DOHH2 (cell line): ENCODE results near the gene TTLL9.
A peak's percentile ranks its signal among the peaks of the same experiment; 100 is the strongest.

Experiments used
- H3F3A ChIP-seq: fragments of 200-600 bp; sonication (generic), shearing (Covaris generic); 2 replicates; pipeline ENCODE4 v1.6.0; 2016; ENCODE audit warnings: antibody characterized with exemption, mild to moderate bottlenecking; ENCODE audit not compliant: control insufficient read depth, insufficient read depth
- H3K27ac ChIP-seq: fragments of 200-600 bp; sonication (generic); 2 replicates; pipeline ENCODE4 v1.5.1; 2014; ENCODE audit warnings: low read depth, mild to moderate bottlenecking, low read length, moderate library complexity
- H3K27me3 ChIP-seq: fragments of 200-600 bp; sonication (generic); 2 replicates; pipeline ENCODE4 v1.6.1; 2014; ENCODE audit warnings: mild to moderate bottlenecking, low read length, mixed read lengths; ENCODE audit not compliant: control insufficient read depth
- H3K36me3 ChIP-seq: fragments of 200-600 bp; sonication (generic); 2 replicates; pipeline ENCODE4 v1.6.1; 2014; ENCODE audit warnings: mild to moderate bottlenecking, low read length, moderate library complexity, mixed read lengths; ENCODE audit not compliant: control insufficient read depth
- H3K4me1 ChIP-seq: fragments of 200-600 bp; sonication (generic); 2 replicates; pipeline ENCODE4 v1.6.1; 2014; ENCODE audit warnings: mild to moderate bottlenecking, low read length, mixed read lengths; ENCODE audit not compliant: control insufficient read depth
- H3K4me2 ChIP-seq: fragments of 200-600 bp; sonication (generic); 2 replicates; pipeline ENCODE4 v1.6.0; 2014; ENCODE audit warnings: mild to moderate bottlenecking, low read length, moderate library complexity
- H3K4me3 ChIP-seq: fragments of 200-600 bp; sonication (generic); 2 replicates; pipeline ENCODE4 v1.5.1; 2014; ENCODE audit warnings: mild to moderate bottlenecking, low read length, mixed read lengths
- H3K79me2 ChIP-seq: fragments of 200-600 bp; sonication (generic); 2 replicates; pipeline ENCODE4 v1.6.1; 2014; ENCODE audit warnings: mild to moderate bottlenecking, low read length, mixed read lengths; ENCODE audit not compliant: control insufficient read depth
- H3K9me2 ChIP-seq: fragments of 200-600 bp; sonication (generic); replicated peaks from 2 replicates; pipeline ENCODE4 v1.6.1; 2014; ENCODE audit warnings: mild to moderate bottlenecking, low read length, mixed read lengths; ENCODE audit not compliant: control insufficient read depth
- H3K9me3 ChIP-seq: fragments of 200-600 bp; sonication (generic); 2 replicates; pipeline ENCODE4 v1.6.1; 2014; ENCODE audit warnings: antibody characterized with exemption, low read length, mixed read lengths; ENCODE audit not compliant: control insufficient read depth, insufficient read depth
- H4K20me1 ChIP-seq: fragments of 200-600 bp; sonication (generic); 2 replicates; pipeline ENCODE4 v1.6.0; 2014; ENCODE audit warnings: low read depth, mild to moderate bottlenecking, antibody characterized with exemption, low read length, moderate library complexity; ENCODE audit not compliant: control insufficient read depth, insufficient read depth
- EZH2phosphoT487 ChIP-seq: fragments of 200-600 bp; sonication (generic); IDR thresholded peaks from 2 replicates; pipeline ENCODE4 v1.6.1; 2017; ENCODE audit warnings: borderline replicate concordance, mild to moderate bottlenecking, antibody characterized with exemption, low read length, moderate library complexity, mixed read lengths
- TF ChIP-seq, protein P1 (sequence below): fragments of 200-600 bp; sonication (generic); IDR thresholded peaks from one replicate; pipeline ENCODE4 v1.5.1; 2014; ENCODE audit warnings: antibody characterized with exemption, mild to moderate bottlenecking, low read depth, low read length; ENCODE audit not compliant: poor library complexity, severe bottlenecking

The TTLL9 gene

DNA sequence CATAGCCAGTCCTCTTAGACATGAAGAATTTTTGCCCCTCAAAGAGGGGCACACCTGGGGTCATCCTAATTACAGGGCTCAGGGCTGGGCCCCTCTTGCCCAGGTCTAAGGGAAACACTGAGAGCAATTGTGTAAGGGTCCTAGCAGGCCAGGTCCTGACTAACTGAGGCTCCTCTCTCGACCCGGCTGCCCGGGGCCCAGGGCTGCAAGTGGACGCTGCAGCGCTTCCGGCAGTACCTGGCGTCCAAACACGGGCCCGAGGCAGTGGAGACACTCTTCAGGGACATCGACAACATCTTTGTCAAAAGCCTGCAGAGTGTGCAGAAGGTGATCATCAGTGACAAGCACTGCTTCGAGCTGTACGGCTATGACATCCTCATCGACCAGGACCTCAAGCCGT is 64.1 kb downstream of the TTLL9 start:
- H3K79me2 ChIP-seq = no peaks in the 10 kb centered on the region
- TF ChIP-seq EZH2phosphoT487 = no peak
- TF ChIP-seq, protein P1, sequence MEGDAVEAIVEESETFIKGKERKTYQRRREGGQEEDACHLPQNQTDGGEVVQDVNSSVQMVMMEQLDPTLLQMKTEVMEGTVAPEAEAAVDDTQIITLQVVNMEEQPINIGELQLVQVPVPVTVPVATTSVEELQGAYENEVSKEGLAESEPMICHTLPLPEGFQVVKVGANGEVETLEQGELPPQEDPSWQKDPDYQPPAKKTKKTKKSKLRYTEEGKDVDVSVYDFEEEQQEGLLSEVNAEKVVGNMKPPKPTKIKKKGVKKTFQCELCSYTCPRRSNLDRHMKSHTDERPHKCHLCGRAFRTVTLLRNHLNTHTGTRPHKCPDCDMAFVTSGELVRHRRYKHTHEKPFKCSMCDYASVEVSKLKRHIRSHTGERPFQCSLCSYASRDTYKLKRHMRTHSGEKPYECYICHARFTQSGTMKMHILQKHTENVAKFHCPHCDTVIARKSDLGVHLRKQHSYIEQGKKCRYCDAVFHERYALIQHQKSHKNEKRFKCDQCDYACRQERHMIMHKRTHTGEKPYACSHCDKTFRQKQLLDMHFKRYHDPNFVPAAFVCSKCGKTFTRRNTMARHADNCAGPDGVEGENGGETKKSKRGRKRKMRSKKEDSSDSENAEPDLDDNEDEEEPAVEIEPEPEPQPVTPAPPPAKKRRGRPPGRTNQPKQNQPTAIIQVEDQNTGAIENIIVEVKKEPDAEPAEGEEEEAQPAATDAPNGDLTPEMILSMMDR = no peak
- no peaks in the 10 kb centered on the region for H3K9me3 ChIP-seq
- H3K27ac ChIP-seq = no peak overlapping the region
- 0 out of 2 replicates have a peak, but pooled peaks cover 4% of the 10 kb centered on the region for H3K27me3 ChIP-seq
- no peaks in the 10 kb centered on the region for H3K4me1 ChIP-seq
- H3F3A ChIP-seq = no peaks in the 10 kb centered on the region
- H3K4me2 ChIP-seq = no peak overlapping the region
- H4K20me1 ChIP-seq = no peaks in the 10 kb centered on the region; the same call in 1 of the 2 replicates
- no peaks in the 10 kb centered on the region for H3K9me2 ChIP-seq
- H3K36me3 ChIP-seq = no peaks in the 10 kb centered on the region
- no peak overlapping the region for H3K4me3 ChIP-seq

DNA sequence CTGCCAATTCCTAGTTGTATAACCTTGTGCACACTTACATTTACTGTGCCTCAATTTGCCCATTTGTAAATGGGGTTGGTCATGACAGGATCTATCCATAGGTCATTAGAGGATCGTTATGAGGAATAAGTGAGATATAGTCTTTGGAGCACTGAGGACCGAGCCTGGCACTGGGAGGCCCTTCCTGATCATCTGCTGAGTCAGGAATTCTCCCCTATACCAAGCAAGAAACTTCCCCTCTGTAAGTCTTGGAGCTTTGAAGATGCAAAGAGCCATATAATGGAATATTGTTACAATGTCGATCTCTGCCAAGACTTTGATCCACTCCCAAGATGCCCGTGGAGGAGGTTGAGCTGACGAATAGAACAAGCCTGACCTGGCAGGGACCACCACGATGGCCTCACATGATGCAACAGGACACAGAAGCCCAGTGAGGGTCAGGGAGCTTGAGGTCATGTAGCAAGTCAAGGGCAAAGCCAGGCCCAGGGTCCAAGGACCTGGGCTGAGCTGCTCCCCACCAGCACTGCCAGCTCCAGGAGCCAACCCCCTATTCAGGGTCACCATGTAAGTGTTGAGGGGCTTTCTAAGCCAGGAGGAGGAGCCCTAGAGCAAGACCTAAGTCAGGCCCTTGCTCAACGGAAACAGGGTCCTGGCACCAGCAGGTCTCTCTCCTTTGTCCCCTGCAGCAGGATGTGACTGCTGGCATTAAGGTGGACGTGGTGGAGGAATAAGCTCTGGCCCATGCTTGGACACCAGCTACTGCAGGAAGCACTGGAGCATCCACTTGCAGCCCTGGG is 64.7 kb downstream of the TTLL9 start:
- Histone ChIP-seq H3F3A (no peaks in the 10 kb centered on the region), H3K4me2 (no peak overlapping the region), H3K4me1 (no peaks in the 10 kb centered on the region), H4K20me1 (no peaks in the 10 kb centered on the region; the same call in 1 of the 2 replicates), H3K79me2 (no peaks in the 10 kb centered on the region), H3K36me3 (no peaks in the 10 kb centered on the region), H3K9me2 (no peaks in the 10 kb centered on the region), H3K27me3 (0 out of 2 replicates have a peak, but pooled peaks cover 4% of the 10 kb centered on the region), H3K27ac (no peak overlapping the region), H3K4me3 (no peak overlapping the region), H3K9me3 (no peaks in the 10 kb centered on the region)
- TF ChIP-seq EZH2phosphoT487 = no peak
- TF ChIP-seq, protein P1 = peak; percentile 45

GRCh38 chr20:31936420-31936819 is 66.0 kb downstream of the TTLL9 start:
- H3K4me2 ChIP-seq = no peak overlapping the region
- no peaks in the 10 kb centered on the region for H3K9me3 ChIP-seq
- H3K79me2 ChIP-seq = no peaks in the 10 kb centered on the region
- H3K27me3 ChIP-seq = no peaks in the 10 kb centered on the region
- no peaks in the 10 kb centered on the region for H3F3A ChIP-seq
- H3K9me2 ChIP-seq = no peaks in the 10 kb centered on the region
- no peak overlapping the region for H3K27ac ChIP-seq
- no peak for TF ChIP-seq EZH2phosphoT487
- TF ChIP-seq, protein P1 = no peak
- H3K4me1 ChIP-seq = no peaks in the 10 kb centered on the region
- no peaks in the 10 kb centered on the region; the same call in 1 of the 2 replicates for H4K20me1 ChIP-seq
- no peak overlapping the region for H3K4me3 ChIP-seq
- H3K36me3 ChIP-seq = no peaks in the 10 kb centered on the region
